Adrenal gland (tissue), 12 donors: Measurements from ENCODE around the gene ODAD3. TPM values are rescaled to one million over a fixed set of nuclear protein-coding genes. Genes with fewer than 3 reads are reported as not detected.
A peak's percentile ranks its signal among the peaks of the same experiment; 100 is the strongest.
"Not testable (repeated sequence)": the region's sequence is repeated elsewhere in the genome, so short reads cannot be mapped to it uniquely, and the experiment has no call there.

Experiments
- DNase-seq, 7 donors: peaks; one replicate each; pipeline ENCODE4 v3.0.0-alpha.2; 2019 to 2020
- H3K27ac ChIP-seq, 5 donors: fragments of 200-600 bp; sonication (generic) in 4 of 5; 1 replicate in 3 of 5; 2 replicates in 2 of 5; pipeline versions ENCODE4 v1.5.1 to v1.8.0; 2016 to 2020; ENCODE audit warnings: mild to moderate bottlenecking in 1 of 5
- H3K27me3 ChIP-seq: fragments of 200-600 bp; 2 replicates; pipeline ENCODE4 v1.8.0; 2021
- H3K36me3 ChIP-seq, 2 donors: fragments of 200-600 bp; replicated peaks in 1 of 2; 1 replicate in 1 of 2; 2 replicates in 1 of 2; pipeline versions ENCODE4 v1.5.1 to v1.8.0; 2018 to 2022
- H3K4me1 ChIP-seq, 2 donors: fragments of 200-600 bp; replicated peaks in 1 of 2; 1 replicate in 1 of 2; 2 replicates in 1 of 2; pipeline versions ENCODE4 v1.5.1 to v1.8.0; 2018 to 2021
- H3K4me3 ChIP-seq, 4 donors: fragments of 200-600 bp; sonication (generic) in 3 of 4; one replicate each; pipeline ENCODE4 v1.5.1; 2016 to 2018
- H3K9me3 ChIP-seq, 3 donors: fragments of 200-600 bp; sonication (generic) in 1 of 3; replicated peaks in 1 of 3; 1 replicate in 2 of 3; 2 replicates in 1 of 3; pipeline versions ENCODE4 v1.5.1 to v1.8.0; 2016 to 2021
- POLR2A ChIP-seq, 2 donors: fragments of 450-650 bp; IDR thresholded peaks; one replicate each; pipeline ENCODE4 v1.6.1; 2017; ENCODE audit warnings: antibody characterized with exemption in 2 of 2, mild to moderate bottlenecking in 2 of 2, moderate library complexity in 1 of 2
- whole genome bisulfite sequencing, 4 donors: extraction: QIAGEN DNeasy Blood & Tissue Kit in 2 of 4; methylation state at CpG; one replicate each; pipeline versions ENCODE4 v1.1.5 to v1.1.7; 2013 to 2017; 5-methylcytosine and 5-hydroxymethylcytosine counted together
- intact Hi-C, 2 donors: fragments of 100-400 bp; cut with DNase I; formaldehyde crosslinking; loops; one replicate each; pipeline versions ENCODE4 v1.14.1 to v1.15.0; 2022 to 2023
- polyA plus RNA-seq, 3 donors: library from polyadenylated mRNA; stranded (reverse); fragments of 200-250 nt in 2 of 3; fragments of 350-450 nt in 1 of 3; fragmentation: Illumina TruSeq in 1 of 3; extraction: RNeasy Lipid Tissue Mini Kit (QIAGEN cat#74804) in 1 of 3; gene quantifications; one replicate each; pipeline ENCODE4 v1.2.3, GENCODE V29; 2013 to 2014
- total RNA-seq, 9 donors: library from RNA; depleted of rRNA in 4 of 9; stranded (reverse); fragments of >200 nt in 4 of 9; fragments of 120-200 nt in 1 of 9; fragmentation: NEBNext Ultra II Directional in 1 of 9; extraction: Animal tissue kit (Norgen Biotek cat#: 25700) in 1 of 9; gene quantifications; one replicate each; pipeline versions ENCODE4 v1.1.0 to v1.2.4, GENCODE V29; 2013 to 2023
- TF ChIP-seq, protein P1 (sequence below), 6 experiments: fragments of 450-650 bp in 4 of 6; fragments of 200-600 bp in 2 of 6; sonication (generic) in 1 of 6; IDR thresholded peaks; 1 replicate in 5 of 6; 2 replicates in 1 of 6; pipeline versions ENCODE4 v1.5.1 to v1.8.0; 2016 to 2021; ENCODE audit warnings: antibody characterized with exemption in 6 of 6, mild to moderate bottlenecking in 2 of 6, moderate library complexity in 1 of 6
- donor health status: healthy with polysubstance abuse.
- donor health status: Bipolar disorder and iron deficiency.
- donor health status: DM: yes; HTN: yes; CAD: no.
- donor health status: DM: no; HTN: no; CAD: no.
- donor health status: DM: no; HTN: no; CAD: no.
- donor health status: DM: yes; HTN: yes; CAD: no.

Gene ODAD3
- total and polyA plus RNA-seq, 12 donors, result 0.69 to 7.9 (median 3.3) TPM

DNA sequence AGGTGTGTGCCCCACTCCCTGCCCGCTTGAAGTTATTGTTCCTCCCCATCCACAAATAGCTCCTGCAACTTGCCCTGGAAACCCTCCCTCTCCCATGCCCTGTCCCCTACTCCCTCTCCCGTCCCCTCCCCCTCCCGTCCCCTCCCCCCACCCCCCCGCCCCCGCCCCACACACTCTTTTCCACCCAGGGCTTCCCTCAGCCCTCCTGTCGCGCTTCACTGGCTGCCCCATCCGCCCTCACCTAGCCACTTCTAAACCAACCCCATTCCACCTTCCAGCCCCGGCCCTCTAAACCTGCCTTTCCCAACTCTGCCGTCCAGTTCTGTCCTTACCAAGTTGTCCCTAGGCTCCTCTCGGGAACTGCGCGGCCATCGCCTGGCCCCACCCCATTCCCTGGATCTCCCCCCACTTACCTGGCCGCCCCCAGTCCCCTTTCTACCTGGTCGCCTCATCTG lies 16.8 kb downstream of the ODAD3 start:
- TF ChIP-seq, protein P1, sequence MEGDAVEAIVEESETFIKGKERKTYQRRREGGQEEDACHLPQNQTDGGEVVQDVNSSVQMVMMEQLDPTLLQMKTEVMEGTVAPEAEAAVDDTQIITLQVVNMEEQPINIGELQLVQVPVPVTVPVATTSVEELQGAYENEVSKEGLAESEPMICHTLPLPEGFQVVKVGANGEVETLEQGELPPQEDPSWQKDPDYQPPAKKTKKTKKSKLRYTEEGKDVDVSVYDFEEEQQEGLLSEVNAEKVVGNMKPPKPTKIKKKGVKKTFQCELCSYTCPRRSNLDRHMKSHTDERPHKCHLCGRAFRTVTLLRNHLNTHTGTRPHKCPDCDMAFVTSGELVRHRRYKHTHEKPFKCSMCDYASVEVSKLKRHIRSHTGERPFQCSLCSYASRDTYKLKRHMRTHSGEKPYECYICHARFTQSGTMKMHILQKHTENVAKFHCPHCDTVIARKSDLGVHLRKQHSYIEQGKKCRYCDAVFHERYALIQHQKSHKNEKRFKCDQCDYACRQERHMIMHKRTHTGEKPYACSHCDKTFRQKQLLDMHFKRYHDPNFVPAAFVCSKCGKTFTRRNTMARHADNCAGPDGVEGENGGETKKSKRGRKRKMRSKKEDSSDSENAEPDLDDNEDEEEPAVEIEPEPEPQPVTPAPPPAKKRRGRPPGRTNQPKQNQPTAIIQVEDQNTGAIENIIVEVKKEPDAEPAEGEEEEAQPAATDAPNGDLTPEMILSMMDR (IDR thresholded peaks at IDR 0.05), result no peak
- no peak for TF ChIP-seq POLR2A (IDR thresholded peaks at IDR 0.05)
- intact Hi-C loops, result no loop called here
- Histone ChIP-seq H3K36me3 (no peaks in the 10 kb centered on the region), H3K9me3 (no peaks in the 10 kb centered on the region), H3K27ac (peak overlapping the region in 1 of 5 donors; percentile 83), H3K4me1 (peaks cover 10 to 35% of the 10 kb centered on the region in 2 donors), H3K4me3 (peak overlapping the region in 2 of 4 donors; percentile 22 to 60), H3K27me3 (no peaks in the 10 kb centered on the region)
- no peak for DNase-seq
- WGBS, 4 donors, result 12 to 14% (median 13%) methylated on average over 11 to 16 of the region's 16 CpGs

DNA sequence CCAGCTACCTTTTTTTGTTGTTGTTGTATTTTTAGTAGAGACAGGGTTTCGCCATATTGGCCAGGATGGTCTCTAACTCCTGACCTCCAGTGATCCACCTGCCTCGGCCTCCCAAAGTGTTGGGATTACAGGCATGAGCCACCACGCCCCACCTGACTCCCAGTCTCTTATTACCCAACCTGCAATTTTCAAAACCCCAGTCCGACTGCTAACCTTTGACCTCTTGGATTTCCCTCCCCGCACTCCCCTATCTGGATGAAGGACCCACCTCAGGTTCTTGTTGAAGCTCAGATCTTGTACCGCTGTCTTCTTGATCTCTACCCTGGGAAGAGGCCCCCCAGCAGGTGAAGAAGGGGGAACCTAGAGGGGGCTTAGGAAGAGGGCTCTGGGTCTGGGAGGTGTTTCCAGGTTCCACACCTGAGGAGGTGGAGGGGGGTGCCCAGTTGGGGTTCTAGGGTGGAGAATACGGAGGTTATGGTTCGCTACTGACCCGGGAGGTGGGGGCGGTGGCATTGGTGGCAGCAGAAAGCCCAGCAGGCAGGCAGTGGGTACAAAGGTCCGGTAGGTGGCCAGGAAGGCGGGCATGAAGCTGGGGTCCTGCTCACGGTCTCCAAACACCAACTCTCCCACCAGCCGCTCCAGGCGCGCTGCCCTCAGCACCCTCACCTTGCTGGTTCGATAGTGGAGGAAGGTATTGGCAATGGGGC lies 18.4 kb downstream of the ODAD3 start:
- no peaks in the 10 kb centered on the region for H3K36me3 ChIP-seq
- TF ChIP-seq, protein P1 (IDR thresholded peaks at IDR 0.05), result no peak
- no peak for TF ChIP-seq POLR2A (IDR thresholded peaks at IDR 0.05)
- H3K9me3 ChIP-seq, result no peaks in the 10 kb centered on the region
- H3K27me3 ChIP-seq, result no peaks in the 10 kb centered on the region
- DNase-seq, result no peak
- H3K27ac ChIP-seq, result no peak overlapping the region
- no peak overlapping the region for H3K4me3 ChIP-seq
- WGBS, 4 donors, result 94 to 97% (median 95%) methylated on average over 17 of the region's 17 CpGs
- intact Hi-C loops, result no loop called here
- H3K4me1 ChIP-seq, result peaks cover 6 to 29% of the 10 kb centered on the region in 2 donors

DNA sequence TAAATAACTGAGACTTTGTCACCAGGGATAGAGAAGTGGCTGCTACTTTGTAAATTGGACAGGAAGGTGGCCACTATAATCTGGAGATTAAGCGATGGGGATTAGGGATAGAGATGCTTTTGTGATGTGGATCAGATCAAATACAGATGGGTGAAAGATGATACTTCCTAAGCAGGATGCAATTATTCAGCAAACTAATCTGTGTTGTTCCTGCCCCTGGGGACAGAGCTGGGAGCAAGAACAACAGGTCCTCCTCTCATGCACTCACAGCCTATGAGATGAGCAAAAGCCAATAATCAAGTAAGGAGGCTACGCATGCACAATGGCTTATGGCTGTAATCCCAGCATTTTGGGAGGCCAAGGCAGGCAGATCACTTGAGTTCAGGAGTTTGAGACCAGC lies 20.4 kb downstream of the ODAD3 start:
- 86 to 97% (median 94%) methylated on average over 2 of the region's 2 CpGs for WGBS, 4 donors
- no peak overlapping the region for H3K4me3 ChIP-seq
- intact Hi-C loops, result no loop called here
- no peaks in the 10 kb centered on the region for H3K27me3 ChIP-seq
- DNase-seq, result no peak
- peaks cover 0 to 10% of the 10 kb centered on the region in 2 donors for H3K4me1 ChIP-seq
- TF ChIP-seq POLR2A (IDR thresholded peaks at IDR 0.05), result no peak
- H3K27ac ChIP-seq, result no peak overlapping the region
- no peaks in the 10 kb centered on the region for H3K9me3 ChIP-seq
- H3K36me3 ChIP-seq, result no peaks in the 10 kb centered on the region

DNA sequence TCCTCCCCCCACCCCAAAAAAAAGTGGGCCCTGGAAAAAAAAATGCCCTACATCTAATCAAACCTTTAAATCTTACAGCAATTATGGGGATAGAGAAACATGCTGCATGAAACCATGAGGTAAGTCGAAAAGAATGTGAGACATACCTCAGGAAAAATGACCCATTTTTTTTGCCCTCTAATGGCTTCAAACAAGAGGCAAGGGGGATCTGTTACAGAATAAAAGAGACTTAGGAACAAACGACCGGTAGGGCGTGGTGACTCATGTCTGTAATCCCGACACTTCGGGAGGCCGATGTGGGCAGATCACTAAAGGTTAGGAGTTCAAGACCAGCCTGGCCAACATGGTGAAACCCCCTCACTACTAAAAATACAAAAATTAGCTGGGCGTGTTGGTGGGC lies 24.2 kb downstream of the ODAD3 start:
- TF ChIP-seq, protein P1 (IDR thresholded peaks at IDR 0.05), result no peak
- no peak for TF ChIP-seq POLR2A (IDR thresholded peaks at IDR 0.05)
- no peak overlapping the region for H3K27ac ChIP-seq
- H3K9me3 ChIP-seq, result no peaks in the 10 kb centered on the region
- DNase-seq, result no peak
- intact Hi-C loops, result no loop called here
- WGBS, 4 donors, result 54 to 77% (median 65%) methylated on average over 8 of the region's 8 CpGs
- H3K4me1 ChIP-seq, result peaks cover 0 to 4% of the 10 kb centered on the region in 2 donors
- no peak overlapping the region for H3K4me3 ChIP-seq
- no peaks in the 10 kb centered on the region for H3K27me3 ChIP-seq
- no peaks in the 10 kb centered on the region for H3K36me3 ChIP-seq

DNA sequence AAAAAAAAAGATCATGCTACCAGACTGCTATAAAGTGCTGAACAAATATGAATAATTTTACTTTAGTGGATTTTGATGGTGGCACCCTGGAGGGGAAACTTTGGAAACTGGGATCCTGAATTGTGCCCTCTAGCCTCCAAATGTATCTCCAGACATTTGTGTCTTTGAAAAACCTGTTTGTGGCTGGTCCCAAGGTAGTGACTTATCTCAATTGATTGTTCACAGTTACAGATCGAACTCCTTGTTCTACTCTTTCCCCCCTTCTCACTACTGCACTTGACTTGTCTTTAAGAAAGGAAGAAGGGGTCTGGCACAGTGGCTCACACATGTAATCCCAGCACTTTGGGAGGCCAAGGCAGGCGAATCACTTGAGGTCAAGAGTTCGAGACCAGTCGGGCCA lies 26.3 kb downstream of the ODAD3 start:
- intact Hi-C loops, result no loop called here
- no peak for DNase-seq
- Histone ChIP-seq H3K27ac (no peak overlapping the region), H3K4me3 (no peak overlapping the region), H3K27me3 (no peaks in the 10 kb centered on the region), H3K4me1 (peaks cover 0 to 16% of the 10 kb centered on the region in 2 donors), H3K36me3 (no peaks in the 10 kb centered on the region), H3K9me3 (no peaks in the 10 kb centered on the region)
- TF ChIP-seq, protein P1 (IDR thresholded peaks at IDR 0.05), result no peak
- TF ChIP-seq POLR2A (IDR thresholded peaks at IDR 0.05), result no peak
- WGBS, 4 donors, result 77 to 89% (median 82%) methylated on average over 3 to 4 of the region's 4 CpGs

DNA sequence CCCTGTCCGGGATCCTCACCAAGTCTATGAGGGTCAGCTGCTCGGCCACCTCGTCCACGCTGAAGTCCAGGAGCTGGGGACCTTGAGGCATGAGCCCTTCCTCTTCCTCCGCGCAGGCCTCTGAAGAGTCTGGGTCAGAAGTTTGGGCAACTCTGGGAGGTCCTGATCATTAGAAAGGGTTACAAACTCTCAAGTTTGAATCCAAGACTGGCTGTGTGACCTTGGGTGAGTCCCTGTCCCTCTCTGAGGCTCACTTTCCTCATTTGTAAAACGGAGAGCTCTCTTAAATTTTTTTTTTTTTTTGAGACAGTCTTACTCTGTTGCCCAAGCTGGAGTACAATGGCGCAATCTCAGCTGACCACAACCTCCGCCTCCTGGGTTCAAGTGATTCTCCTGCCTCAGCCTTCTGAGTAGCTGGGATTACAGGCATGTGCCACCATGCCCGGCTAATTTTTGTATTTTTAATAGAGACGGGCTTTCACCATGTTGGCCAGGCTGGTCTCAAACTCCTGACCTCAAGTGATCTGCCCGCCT lies 28.2 kb downstream of the ODAD3 start:
- WGBS, 4 donors, result 72 to 94% (median 75%) methylated on average over 11 to 12 of the region's 12 CpGs
- H3K36me3 ChIP-seq, H3K27ac ChIP-seq, intact Hi-C loops, DNase-seq, H3K9me3 ChIP-seq, H3K4me3 ChIP-seq, H3K27me3 ChIP-seq: not testable (repeated sequence)
- H3K4me1 ChIP-seq, result peaks cover 0 to 16% of the 10 kb centered on the region in 2 donors
